Nephron progenitor cell (in vitro differentiated cells): Measurements from ENCODE around the gene ADGRV1.
A peak's percentile ranks its signal among the peaks of the same experiment; 100 is the strongest.

Experiments
- DNase-seq: peaks from one replicate; pipeline ENCODE4 v3.0.0; 2021
- H3K27ac Mint-ChIP-seq: 2 replicates; pipeline ENCODE4 v1.8.0; 2021; ENCODE audit warnings: mild to moderate bottlenecking, moderate library complexity, mixed read lengths
- H3K27me3 Mint-ChIP-seq: 2 replicates; pipeline ENCODE4 v1.8.0; 2021; ENCODE audit warnings: mild to moderate bottlenecking, low read depth, mixed read lengths; ENCODE audit not compliant: poor library complexity
- H3K36me3 Mint-ChIP-seq: 2 replicates; pipeline ENCODE4 v1.8.0; 2021; ENCODE audit warnings: low read depth, mixed read lengths
- H3K4me1 Mint-ChIP-seq: 2 replicates; pipeline ENCODE4 v1.8.0; 2021; ENCODE audit warnings: mixed read lengths
- H3K4me3 Mint-ChIP-seq: 2 replicates; pipeline ENCODE4 v1.8.0; 2021; ENCODE audit warnings: mild to moderate bottlenecking, moderate library complexity, mixed read lengths
- H3K9me3 Mint-ChIP-seq: 2 replicates; pipeline ENCODE4 v1.8.0; 2021; ENCODE audit warnings: mild to moderate bottlenecking, moderate library complexity, mixed read lengths
- TF ChIP-seq, protein P1 (sequence below): fragments of 200-600 bp; sonication (generic); IDR thresholded peaks from 2 replicates; pipeline ENCODE4 v1.5.0; 2021; ENCODE audit warnings: antibody characterized with exemption

Gene ADGRV1

GRCh38 chr5:91077623-91078022 is 519.0 kb downstream of the ADGRV1 start:
- Mint-ChIP-seq H3K27me3 (no peaks in the 10 kb centered on the region), H3K27ac (no peak overlapping the region), H3K9me3 (no peaks in the 10 kb centered on the region), H3K36me3 (peaks cover 39% of the 10 kb centered on the region), H3K4me3 (no peak overlapping the region), H3K4me1 (peaks cover 16% of the 10 kb centered on the region)
- DNase-seq = no peak
- TF ChIP-seq, protein P1, sequence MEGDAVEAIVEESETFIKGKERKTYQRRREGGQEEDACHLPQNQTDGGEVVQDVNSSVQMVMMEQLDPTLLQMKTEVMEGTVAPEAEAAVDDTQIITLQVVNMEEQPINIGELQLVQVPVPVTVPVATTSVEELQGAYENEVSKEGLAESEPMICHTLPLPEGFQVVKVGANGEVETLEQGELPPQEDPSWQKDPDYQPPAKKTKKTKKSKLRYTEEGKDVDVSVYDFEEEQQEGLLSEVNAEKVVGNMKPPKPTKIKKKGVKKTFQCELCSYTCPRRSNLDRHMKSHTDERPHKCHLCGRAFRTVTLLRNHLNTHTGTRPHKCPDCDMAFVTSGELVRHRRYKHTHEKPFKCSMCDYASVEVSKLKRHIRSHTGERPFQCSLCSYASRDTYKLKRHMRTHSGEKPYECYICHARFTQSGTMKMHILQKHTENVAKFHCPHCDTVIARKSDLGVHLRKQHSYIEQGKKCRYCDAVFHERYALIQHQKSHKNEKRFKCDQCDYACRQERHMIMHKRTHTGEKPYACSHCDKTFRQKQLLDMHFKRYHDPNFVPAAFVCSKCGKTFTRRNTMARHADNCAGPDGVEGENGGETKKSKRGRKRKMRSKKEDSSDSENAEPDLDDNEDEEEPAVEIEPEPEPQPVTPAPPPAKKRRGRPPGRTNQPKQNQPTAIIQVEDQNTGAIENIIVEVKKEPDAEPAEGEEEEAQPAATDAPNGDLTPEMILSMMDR = no peak

DNA sequence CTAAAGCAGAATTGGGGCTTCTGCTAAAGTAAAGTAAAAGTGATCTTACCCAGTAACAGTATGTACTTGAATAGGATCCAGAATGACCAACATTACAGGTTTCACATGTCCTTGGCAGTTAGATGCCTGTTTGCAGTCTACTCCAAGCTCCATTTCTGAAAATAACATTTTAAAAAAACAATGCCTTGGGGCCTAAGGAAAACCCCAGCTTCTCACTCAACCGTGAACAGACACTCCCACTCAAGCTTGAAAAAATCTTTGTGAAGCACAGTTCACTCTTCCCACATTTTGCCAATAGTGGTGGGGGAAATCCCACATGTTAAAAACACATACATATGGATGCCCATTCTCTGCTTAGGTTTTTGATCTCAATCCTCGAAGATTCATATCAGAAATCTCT is 520.4 kb downstream of the ADGRV1 start:
- H3K36me3 Mint-ChIP-seq = peaks cover 35% of the 10 kb centered on the region
- no peaks in the 10 kb centered on the region for H3K9me3 Mint-ChIP-seq
- H3K27me3 Mint-ChIP-seq = no peaks in the 10 kb centered on the region
- H3K4me3 Mint-ChIP-seq = peak overlapping the region; percentile 4
- H3K27ac Mint-ChIP-seq = peak overlapping the region; percentile 72
- DNase-seq = no peak
- H3K4me1 Mint-ChIP-seq = peaks cover 16% of the 10 kb centered on the region
- TF ChIP-seq, protein P1 = no peak

- TF ChIP-seq, protein P1 = no peak
Observed at GRCh38 chr5:91089758-91090157, 531.2 kb downstream of the ADGRV1 start.

DNA sequence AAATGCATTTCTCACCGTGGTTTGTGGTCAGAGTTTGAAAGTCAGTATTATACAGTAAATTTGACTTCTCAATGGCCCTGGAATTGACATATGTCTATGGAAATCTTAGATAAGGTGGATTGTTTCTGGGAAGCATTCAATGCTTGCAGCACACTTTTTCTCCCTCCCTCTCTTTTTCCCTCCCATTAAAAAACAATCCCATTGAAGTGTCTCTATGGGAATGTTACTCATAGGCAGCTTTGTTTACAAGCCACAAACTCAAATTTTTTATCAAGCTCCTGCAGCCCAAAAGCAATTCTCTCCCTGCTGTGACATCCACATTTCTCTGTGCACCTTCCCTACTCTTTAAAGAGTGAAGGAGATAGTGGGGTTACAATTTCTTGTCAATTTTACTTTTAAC is 532.4 kb downstream of the ADGRV1 start:
- H3K27ac Mint-ChIP-seq = peak overlapping the region; percentile 57
- no peak overlapping the region for H3K4me3 Mint-ChIP-seq
- DNase-seq = no peak
- no peaks in the 10 kb centered on the region for H3K9me3 Mint-ChIP-seq
- H3K27me3 Mint-ChIP-seq = peaks cover 3% of the 10 kb centered on the region
- TF ChIP-seq, protein P1 = no peak
- H3K36me3 Mint-ChIP-seq = peaks cover 4% of the 10 kb centered on the region
- H3K4me1 Mint-ChIP-seq = peaks cover 21% of the 10 kb centered on the region

More at GRCh38 chr5:91089758-91090157, 531.2 kb downstream of the ADGRV1 start:
- no peaks in the 10 kb centered on the region for H3K9me3 Mint-ChIP-seq
- peaks cover 3% of the 10 kb centered on the region for H3K27me3 Mint-ChIP-seq
- no peak overlapping the region for H3K27ac Mint-ChIP-seq
- H3K4me1 Mint-ChIP-seq = peaks cover 11% of the 10 kb centered on the region
- H3K4me3 Mint-ChIP-seq = no peak overlapping the region
- H3K36me3 Mint-ChIP-seq = peaks cover 4% of the 10 kb centered on the region
- no peak for DNase-seq

GRCh38 chr5:91091471-91092234 is 533.1 kb downstream of the ADGRV1 start:
- Mint-ChIP-seq H3K9me3 (no peaks in the 10 kb centered on the region), H3K4me3 (no peak overlapping the region), H3K27me3 (peaks cover 3% of the 10 kb centered on the region), H3K36me3 (peaks cover 8% of the 10 kb centered on the region), H3K4me1 (peaks cover 28% of the 10 kb centered on the region), H3K27ac (peak overlapping the region; percentile 57)
- TF ChIP-seq, protein P1 = no peak
- no peak for DNase-seq
